ENCODE measurements around the gene CALML5.

CALML5 gene

DNA sequence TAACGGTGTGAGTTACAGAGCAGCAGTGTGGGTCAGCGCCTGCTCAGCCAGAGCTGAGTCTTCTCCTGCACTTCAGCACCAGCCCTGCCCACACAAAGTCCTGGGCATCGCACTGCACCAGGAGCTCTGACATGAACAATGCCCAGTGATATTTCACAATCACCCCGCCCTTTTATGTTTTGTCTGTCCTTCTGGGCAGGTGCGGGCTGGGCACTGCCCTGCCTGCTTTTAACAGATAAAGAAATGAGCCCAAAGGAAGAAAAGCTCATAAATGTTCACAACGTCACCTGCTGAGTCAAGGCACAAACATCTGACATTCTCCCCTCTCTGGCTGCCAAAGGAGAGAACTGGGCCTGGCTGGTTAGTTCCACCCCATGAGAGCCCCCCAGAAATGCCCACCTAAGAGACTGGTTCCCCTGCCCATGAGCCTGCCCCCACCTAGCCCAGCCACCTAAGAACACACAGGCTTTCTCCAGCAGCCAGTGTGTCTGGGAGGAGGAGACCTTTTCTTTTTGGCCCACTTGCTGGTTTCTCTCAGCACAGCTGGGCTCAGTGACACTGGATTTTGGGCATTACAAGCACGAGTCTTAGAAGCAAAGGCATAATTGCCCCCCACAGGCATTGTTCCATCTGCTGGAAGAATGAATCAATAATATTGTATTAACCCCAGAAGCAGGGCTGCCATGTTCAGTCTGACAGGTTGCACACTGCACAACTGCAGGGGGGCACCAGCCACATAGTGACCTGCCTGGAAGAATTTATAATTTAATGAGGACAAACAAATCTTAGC, 47.7 kb upstream of the CALML5 start:
- H3K27ac ChIP-seq (ENCODE audit: low read length), result no peak overlapping the region
- no peak overlapping the region for H3K9ac ChIP-seq (ENCODE audit: low read depth, low read length)
- no peaks in the 10 kb centered on the region for H3K36me3 ChIP-seq (ENCODE audit: insufficient read depth, low read length)
- no peak for TF ChIP-seq CTCF (IDR thresholded peaks at IDR 0.05; ENCODE audit: borderline replicate concordance, extremely low read depth, low read length, poor library complexity, severe bottlenecking)
- no peak for TF ChIP-seq EZH2 (IDR thresholded peaks at IDR 0.05; ENCODE audit: borderline replicate concordance, low read depth, low read length, severe bottlenecking)
- no peaks in the 10 kb centered on the region for H3K79me2 ChIP-seq (ENCODE audit: insufficient read depth, low read length)
- ATAC-seq (ENCODE audit: insufficient read depth, low read depth), result no peak
- H3K4me3 ChIP-seq (ENCODE audit: low read depth in 1 of 2, low read length in 2 of 2), result no peak overlapping the region
- H3K27me3 ChIP-seq (ENCODE audit: insufficient read depth, low read length, poor library complexity), result no peaks in the 10 kb centered on the region
- H3K9me3 ChIP-seq (ENCODE audit: insufficient read depth, low read length, severe bottlenecking), result peaks cover 4% of the 10 kb centered on the region
- peaks cover 8% of the 10 kb centered on the region; the same call in 1 of the 2 replicates for H3K4me1 ChIP-seq (ENCODE audit: insufficient read depth, low read length)
- H3K4me2 ChIP-seq (ENCODE audit: insufficient read depth, low read length), result no peak overlapping the region
- no peak for DNase-seq
- no peaks in the 10 kb centered on the region for H4K20me1 ChIP-seq (ENCODE audit: insufficient read depth, low read length)
- H2AFZ ChIP-seq (ENCODE audit: low read depth, low read length), result no peak overlapping the region

DNA sequence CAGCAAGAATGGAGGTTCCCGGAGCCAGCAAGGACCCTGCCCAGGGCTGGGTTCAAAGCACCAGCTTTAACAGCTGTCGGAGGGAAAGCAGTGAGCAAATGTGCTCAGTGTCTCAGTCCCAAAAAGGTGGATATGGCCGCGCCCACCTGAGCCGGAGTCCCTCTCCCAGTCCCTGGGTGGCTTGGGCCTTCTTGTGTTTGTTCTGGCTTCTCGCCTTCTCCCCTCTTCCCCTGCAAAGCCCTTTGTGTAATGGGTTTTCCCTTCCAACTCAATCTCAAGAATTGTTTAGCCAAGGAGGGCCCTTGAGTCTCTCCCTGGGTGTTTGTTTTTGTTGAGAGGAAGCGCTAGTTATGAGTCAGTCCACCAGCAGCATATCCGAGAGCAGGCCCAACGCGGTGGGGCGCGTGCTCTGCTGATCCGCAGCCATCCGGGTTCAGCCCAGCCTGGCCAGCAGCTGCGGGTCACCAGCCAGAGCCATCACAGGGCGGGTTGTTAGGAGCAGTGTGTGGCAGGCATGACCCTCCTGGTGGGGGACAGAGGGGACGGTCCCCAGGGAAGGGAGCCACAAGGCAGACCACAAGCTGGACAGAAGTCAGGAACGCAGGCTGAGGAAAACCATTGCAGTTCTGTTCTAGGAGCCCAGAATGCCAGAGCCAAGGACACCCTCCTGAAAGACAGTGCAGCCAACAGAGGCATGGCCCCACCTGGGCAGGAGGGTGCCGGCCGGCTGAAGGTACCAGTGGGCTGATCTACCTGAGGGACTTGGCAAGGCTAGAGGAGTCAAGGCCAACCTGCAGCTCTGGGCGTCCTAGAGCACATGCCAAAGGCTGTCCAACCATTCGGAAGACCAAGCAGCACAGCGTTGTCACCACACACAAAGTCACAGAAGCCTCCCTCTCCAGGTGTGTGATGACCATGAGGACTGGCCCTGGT, 46.7 kb upstream of the CALML5 start:
- Histone ChIP-seq H3K4me3 (ENCODE audit: low read depth in 1 of 2, low read length in 2 of 2) (no peak overlapping the region), H3K36me3 (ENCODE audit: insufficient read depth, low read length) (no peaks in the 10 kb centered on the region), H3K4me2 (ENCODE audit: insufficient read depth, low read length) (no peak overlapping the region), H4K20me1 (ENCODE audit: insufficient read depth, low read length) (no peaks in the 10 kb centered on the region), H3K9me3 (ENCODE audit: insufficient read depth, low read length, severe bottlenecking) (peaks cover 4% of the 10 kb centered on the region), H3K27ac (ENCODE audit: low read length) (no peak overlapping the region), H3K4me1 (ENCODE audit: insufficient read depth, low read length) (peaks cover 8% of the 10 kb centered on the region; the same call in 1 of the 2 replicates), H3K79me2 (ENCODE audit: insufficient read depth, low read length) (no peaks in the 10 kb centered on the region), H3K9ac (ENCODE audit: low read depth, low read length) (no peak overlapping the region), H2AFZ (ENCODE audit: low read depth, low read length) (no peak overlapping the region), H3K27me3 (ENCODE audit: insufficient read depth, low read length, poor library complexity) (no peaks in the 10 kb centered on the region)
- DNase-seq (no peak), ATAC-seq (ENCODE audit: insufficient read depth, low read depth) (no peak)
- no peak for TF ChIP-seq CTCF (IDR thresholded peaks at IDR 0.05; ENCODE audit: borderline replicate concordance, extremely low read depth, low read length, poor library complexity, severe bottlenecking)
- no peak for TF ChIP-seq EZH2 (IDR thresholded peaks at IDR 0.05; ENCODE audit: borderline replicate concordance, low read depth, low read length, severe bottlenecking)

DNA sequence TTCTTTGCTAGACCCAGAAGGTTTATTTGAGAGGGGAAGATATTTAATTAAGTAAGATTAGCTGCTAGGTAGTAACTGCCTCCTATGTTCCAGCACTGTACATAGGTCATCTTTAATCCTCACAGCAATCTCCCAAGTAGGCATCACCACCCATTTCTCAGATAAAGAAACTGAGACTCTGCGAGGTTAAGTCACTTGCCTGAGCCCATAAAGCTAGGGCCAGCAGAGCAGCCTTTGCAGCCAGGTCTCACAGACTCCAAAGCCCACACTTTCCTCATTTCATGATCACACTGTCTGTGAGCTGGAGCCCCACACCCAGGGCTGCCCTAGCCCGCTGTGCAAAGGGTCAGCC, 46.0 kb upstream of the CALML5 start:
- TF ChIP-seq CTCF (IDR thresholded peaks at IDR 0.05; ENCODE audit: borderline replicate concordance, extremely low read depth, low read length, poor library complexity, severe bottlenecking) (no peak), EZH2 (IDR thresholded peaks at IDR 0.05; ENCODE audit: borderline replicate concordance, low read depth, low read length, severe bottlenecking) (no peak)
- Histone ChIP-seq H3K9ac (ENCODE audit: low read depth, low read length) (no peak overlapping the region), H3K27ac (ENCODE audit: low read length) (no peak overlapping the region), H3K27me3 (ENCODE audit: insufficient read depth, low read length, poor library complexity) (no peaks in the 10 kb centered on the region), H2AFZ (ENCODE audit: low read depth, low read length) (no peak overlapping the region), H3K9me3 (ENCODE audit: insufficient read depth, low read length, severe bottlenecking) (peaks cover 4% of the 10 kb centered on the region), H4K20me1 (ENCODE audit: insufficient read depth, low read length) (no peaks in the 10 kb centered on the region), H3K79me2 (ENCODE audit: insufficient read depth, low read length) (no peaks in the 10 kb centered on the region), H3K4me2 (ENCODE audit: insufficient read depth, low read length) (no peak overlapping the region), H3K36me3 (ENCODE audit: insufficient read depth, low read length) (no peaks in the 10 kb centered on the region), H3K4me1 (ENCODE audit: insufficient read depth, low read length) (peaks cover 8% of the 10 kb centered on the region; the same call in 1 of the 2 replicates), H3K4me3 (ENCODE audit: low read depth in 1 of 2, low read length in 2 of 2) (no peak overlapping the region)
- DNase-seq (no peak), ATAC-seq (ENCODE audit: insufficient read depth, low read depth) (no peak)

Measured in DND-41 (cell line).